Measurements from ENCODE around the gene RMP24.
"Not testable (repeated sequence)": the region's sequence is repeated elsewhere in the genome, so short reads cannot be mapped to it uniquely, and the experiment has no call there.

RMP24 gene

GRCh38 chr18:35969676-35970075, 2.8 kb upstream of the RMP24 start:
- no peak for DNase-seq

GRCh38 chr18:35971661-35972196, 750 bp upstream of the RMP24 start:
- DNase-seq = no peak

GRCh38 chr18:35973650-35974049, 1.2 kb downstream of the RMP24 start:
- DNase-seq = no peak

- no peak for DNase-seq
Measured at GRCh38 chr18:35974181-35974580, 1.7 kb downstream of the RMP24 start.

GRCh38 chr18:35979112-35979511, 6.6 kb downstream of the RMP24 start:
- DNase-seq = no peak

GRCh38 chr18:35982409-35983114, 10.1 kb downstream of the RMP24 start:
- no peak for DNase-seq

- DNase-seq = no peak
Measured at GRCh38 chr18:35983147-35983546, 10.7 kb downstream of the RMP24 start.

GRCh38 chr18:35983818-35984217, 11.3 kb downstream of the RMP24 start:
- DNase-seq = no peak

GRCh38 chr18:35991696-35992095, 19.2 kb downstream of the RMP24 start:
- DNase-seq = no peak

- no peak for DNase-seq
Measured at GRCh38 chr18:35993013-35993412, 20.5 kb downstream of the RMP24 start.

- peak; percentile 10 for DNase-seq
Measured at GRCh38 chr18:35998967-35999366, 26.5 kb downstream of the RMP24 start.

GRCh38 chr18:35999925-36000324, 27.4 kb downstream of the RMP24 start:
- DNase-seq = no peak

GRCh38 chr18:36006997-36007396, 34.5 kb downstream of the RMP24 start:
- DNase-seq = no peak

GRCh38 chr18:36009214-36009613, 36.7 kb downstream of the RMP24 start:
- DNase-seq = no peak

GRCh38 chr18:36012891-36013290, 40.4 kb downstream of the RMP24 start:
- no peak for DNase-seq

GRCh38 chr18:36015629-36016028, 43.1 kb downstream of the RMP24 start:
- DNase-seq = peak; percentile 81

GRCh38 chr18:36017232-36017631, 44.8 kb downstream of the RMP24 start:
- DNase-seq = no peak

- DNase-seq = no peak
Measured at GRCh38 chr18:36020174-36020711, 47.8 kb downstream of the RMP24 start.

GRCh38 chr18:36023336-36023735, 50.9 kb downstream of the RMP24 start:
- DNase-seq = no peak

- not testable (repeated sequence) for DNase-seq
Measured at GRCh38 chr18:36024241-36024640, 51.8 kb downstream of the RMP24 start.

- no peak for DNase-seq
Measured at GRCh38 chr18:36025025-36025424, 52.5 kb downstream of the RMP24 start.

- no peak for DNase-seq
Measured at GRCh38 chr18:36028859-36029258, 56.4 kb downstream of the RMP24 start.

All from RPMI8226 (cell line).